Measurements from ENCODE around the gene MACF1.
"Not testable (repeated sequence)": the region's sequence is repeated elsewhere in the genome, so short reads cannot be mapped to it uniquely, and the experiment has no call there.

The MACF1 gene, protein sequence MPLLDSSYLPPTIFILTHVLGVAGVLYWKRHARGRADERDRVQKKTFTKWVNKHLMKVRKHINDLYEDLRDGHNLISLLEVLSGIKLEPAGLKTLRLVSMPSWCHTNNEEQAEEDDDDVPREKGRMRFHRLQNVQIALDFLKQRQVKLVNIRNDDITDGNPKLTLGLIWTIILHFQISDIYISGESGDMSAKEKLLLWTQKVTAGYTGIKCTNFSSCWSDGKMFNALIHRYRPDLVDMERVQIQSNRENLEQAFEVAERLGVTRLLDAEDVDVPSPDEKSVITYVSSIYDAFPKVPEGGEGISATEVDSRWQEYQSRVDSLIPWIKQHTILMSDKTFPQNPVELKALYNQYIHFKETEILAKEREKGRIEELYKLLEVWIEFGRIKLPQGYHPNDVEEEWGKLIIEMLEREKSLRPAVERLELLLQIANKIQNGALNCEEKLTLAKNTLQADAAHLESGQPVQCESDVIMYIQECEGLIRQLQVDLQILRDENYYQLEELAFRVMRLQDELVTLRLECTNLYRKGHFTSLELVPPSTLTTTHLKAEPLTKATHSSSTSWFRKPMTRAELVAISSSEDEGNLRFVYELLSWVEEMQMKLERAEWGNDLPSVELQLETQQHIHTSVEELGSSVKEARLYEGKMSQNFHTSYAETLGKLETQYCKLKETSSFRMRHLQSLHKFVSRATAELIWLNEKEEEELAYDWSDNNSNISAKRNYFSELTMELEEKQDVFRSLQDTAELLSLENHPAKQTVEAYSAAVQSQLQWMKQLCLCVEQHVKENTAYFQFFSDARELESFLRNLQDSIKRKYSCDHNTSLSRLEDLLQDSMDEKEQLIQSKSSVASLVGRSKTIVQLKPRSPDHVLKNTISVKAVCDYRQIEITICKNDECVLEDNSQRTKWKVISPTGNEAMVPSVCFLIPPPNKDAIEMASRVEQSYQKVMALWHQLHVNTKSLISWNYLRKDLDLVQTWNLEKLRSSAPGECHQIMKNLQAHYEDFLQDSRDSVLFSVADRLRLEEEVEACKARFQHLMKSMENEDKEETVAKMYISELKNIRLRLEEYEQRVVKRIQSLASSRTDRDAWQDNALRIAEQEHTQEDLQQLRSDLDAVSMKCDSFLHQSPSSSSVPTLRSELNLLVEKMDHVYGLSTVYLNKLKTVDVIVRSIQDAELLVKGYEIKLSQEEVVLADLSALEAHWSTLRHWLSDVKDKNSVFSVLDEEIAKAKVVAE (N-terminal part only)

DNA sequence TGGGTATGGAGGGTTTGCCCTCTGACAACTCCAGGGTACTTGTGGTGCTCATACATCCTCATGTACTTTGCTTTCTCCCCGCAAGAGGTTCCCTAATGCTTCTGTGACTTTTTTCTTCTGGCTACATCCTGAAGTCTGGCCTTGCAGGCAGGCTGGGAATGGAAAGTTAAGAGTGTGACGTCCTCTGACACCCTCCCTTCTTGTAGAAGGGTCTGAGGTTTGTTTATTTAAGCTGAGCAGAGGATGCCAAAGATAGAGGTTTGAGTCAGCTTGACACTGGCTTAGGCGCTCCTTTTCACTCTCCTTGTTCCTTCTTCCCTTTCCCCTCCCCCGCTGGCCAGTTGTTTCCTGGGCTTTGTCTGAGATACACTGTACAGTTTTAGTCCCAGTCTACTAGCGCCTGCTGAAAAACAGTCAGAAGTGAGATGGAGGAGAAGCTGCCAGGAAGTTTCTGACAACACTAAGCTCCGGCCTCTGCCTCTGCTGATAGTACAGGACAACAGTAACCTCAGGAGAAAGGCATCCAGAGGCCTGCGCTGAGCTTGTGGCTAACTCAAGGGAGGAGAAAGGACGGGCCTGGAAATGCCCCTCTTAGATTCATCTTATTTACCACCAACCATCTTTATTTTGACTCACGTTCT, at the start of gene MACF1:
Gene MACF1 (plus strand): TSS at position 255 of the 641 bp plus-strand sequence. CDS start 328 bp downstream, at position 583.
- peak; percentile 45 for DNase-seq (ENCODE audit: low spot score)

DNA sequence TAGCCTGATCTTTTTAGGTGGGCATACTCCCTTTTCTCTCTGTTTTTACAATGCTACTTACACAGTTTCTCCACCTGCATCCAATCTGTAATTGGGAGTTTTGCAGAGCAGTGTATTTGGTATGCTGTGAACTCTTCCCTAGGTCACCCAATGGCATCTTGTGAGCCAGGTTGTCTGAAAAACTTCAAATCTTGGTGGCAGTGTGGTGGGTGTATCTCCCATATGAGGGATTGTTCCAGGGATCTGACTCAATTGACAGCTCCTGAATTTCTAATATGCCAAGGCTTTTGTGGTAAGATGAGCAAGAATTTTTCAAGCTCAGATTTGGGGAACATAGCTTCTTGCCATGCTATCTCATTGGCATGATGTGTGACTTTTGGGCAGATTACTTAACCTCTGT, 47.2 kb upstream of the MACF1 start:
- DNase-seq (ENCODE audit: low spot score), result no peak

DNA sequence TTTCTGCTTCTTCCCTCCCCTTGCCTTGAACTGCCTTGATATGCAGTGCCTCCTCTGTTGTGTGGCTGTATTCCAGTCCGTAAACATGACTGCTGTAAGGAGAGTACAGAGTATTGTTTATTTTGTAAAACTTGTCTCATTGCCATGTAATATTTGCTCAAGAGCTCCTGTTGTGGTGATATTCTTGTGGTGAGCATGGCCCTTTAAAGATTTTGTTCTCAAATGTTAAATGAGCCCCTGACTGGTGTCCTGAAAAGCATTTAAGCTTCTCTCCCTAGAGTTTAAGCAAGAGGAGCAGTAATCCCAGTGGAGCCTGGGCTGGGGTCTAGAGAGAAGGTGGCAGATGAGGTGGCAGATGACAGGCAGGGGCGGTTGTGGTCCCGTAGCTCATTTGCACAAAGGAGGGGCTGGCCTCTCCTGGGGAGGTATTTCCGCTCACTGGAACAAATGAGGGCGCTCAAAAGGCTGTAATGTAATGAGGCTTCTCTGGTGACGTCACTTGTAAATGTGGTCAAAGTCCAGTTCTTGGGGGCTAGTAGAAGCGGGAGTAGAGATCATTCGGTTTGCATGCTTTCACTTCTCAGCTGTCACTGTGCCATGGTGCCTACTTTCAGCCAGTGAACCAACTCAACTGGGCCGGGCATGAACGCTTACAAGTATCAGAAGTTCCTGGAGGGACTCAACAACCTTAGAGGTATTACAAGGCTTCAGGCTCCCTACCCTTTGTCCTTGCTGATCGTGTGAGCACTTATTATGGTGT, 46.0 kb upstream of the MACF1 start:
- no peak for DNase-seq (ENCODE audit: low spot score)

DNA sequence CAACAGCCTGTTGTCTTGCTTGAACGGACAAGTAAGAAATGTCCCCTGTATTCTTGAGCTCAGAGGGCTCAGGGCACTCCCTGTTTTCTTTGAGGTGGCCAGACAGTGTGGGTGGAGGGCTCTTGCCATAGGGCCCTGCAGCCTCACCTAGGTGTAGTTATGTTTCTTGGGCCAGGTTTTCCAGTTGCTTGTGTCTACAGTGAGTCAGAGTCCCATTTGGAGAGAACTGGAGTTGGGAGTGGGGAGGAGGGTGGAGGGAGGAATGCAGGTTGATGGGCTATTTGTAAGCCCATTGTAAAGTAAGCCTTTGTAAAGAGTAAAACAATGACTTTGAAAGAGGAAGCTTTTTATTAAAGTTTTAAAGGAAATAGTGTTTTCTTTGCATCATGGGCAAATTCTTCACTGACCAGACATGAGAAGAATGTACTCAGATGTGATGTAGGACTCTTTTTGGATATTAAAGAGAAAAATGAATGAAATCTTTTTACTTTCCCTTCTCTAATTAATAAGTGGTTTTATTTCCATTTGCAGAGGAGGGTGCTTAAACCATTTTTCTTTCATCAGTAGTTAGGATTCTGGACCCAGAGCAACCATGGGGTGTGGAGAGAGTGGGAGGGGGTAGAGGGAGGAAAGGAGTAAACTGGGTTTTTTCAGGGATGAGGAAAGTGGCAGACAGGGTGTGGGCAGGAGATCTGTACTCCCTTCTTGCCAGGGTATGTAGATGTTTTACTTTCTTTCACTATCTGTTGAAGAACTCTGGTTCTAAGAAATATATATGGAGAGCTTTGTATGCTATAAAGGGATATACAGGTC, 45.1 kb upstream of the MACF1 start:
- DNase-seq (ENCODE audit: low spot score), result no peak

DNA sequence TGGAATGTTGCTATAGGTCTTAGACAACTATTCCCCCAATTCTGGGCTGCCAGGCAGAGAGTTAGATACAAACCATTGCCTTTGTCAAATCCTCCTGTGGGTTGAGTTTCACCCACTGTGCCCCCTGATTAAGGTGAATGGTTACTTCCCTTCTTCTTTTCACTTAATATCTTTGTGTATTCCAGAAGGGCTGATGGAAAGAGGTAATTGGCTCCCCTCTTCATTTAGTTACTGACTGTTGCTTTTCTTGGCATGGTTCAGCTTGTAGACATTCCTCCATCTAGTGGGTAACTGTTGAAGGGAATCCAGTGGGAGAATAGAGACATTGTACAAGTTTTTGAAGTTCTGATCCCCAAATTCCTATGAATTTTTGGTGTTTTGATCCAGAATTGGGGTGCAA, 43.8 kb upstream of the MACF1 start:
- DNase-seq (ENCODE audit: low spot score), result no peak

DNA sequence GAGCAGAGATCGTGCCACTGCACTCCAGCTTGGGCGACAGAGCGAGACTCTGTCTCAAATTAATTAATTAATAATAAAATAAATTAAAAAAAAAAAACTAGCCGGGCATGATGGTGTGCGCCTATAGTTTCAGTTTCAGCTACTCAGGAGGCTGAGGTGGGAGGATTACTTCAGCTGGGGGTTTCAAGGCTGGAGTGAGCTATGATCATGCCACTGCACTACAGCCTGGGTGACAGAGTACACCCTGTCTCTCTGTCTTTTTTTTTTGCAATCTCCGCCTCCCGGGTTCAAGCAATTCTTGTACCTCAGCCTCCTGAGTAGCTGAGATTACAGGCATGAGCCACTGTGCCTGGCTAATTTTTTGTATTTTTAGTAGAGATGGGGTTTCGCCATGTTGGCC, 42.7 kb upstream of the MACF1 start:
- not testable (repeated sequence) for DNase-seq (ENCODE audit: low spot score)

DNA sequence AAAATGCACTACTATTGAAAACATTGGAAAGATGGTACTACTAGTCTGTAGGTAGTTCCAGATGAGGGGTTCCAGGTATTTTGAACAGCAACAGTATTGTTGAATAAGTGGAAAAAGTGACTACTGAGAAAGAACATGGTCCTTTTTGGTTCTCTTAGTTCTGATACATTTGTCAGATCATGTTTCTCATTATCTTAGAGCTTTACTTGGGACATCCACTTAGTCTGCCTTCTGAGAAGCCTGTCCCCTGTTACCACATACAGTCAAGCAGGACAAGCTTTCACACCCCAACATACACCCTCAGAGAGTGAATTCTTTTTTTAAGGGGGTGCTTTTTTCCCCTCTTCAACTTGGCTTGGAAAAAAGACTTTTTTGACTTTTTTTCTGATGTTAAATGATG, 41.0 kb upstream of the MACF1 start:
- DNase-seq (ENCODE audit: low spot score), result no peak

DNA sequence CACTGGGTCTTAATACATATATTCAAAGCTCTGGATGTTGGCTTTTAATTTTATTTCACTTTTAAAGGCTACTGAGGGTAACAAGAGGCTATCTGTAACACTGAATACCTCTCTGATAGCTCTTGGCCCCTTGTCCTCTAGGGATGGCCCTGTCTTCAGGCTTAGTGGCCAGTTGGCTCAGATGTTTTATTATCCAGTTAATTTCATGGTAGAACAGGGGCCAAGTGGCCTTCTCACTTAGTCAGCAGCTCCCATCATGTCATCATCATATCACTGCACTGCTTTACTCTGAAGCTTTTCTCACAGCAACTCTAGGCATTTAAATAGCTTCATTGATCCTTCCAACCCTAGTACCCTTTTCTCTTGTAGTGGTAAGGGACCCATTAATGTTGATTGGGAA, 40.2 kb upstream of the MACF1 start:
- no peak for DNase-seq (ENCODE audit: low spot score)

DNA sequence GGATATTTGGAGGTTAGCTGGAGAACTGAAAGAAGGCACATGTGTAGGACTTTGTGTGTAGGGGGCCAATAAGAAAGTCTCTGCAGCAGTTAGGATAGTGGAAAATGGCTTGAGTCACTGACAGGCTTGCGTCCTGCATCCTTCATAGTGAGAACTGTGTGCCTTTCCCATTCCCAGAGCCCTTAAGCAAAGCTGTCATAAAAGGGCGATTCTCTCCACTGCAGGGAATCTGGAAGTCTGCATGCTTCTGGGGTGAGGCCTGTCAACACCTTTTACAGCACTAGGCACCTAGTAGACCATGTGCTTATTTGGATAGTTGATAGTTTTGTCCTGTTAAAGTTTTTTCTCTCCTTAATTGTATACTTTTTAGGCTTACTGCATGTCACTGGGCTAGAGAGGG, 39.4 kb upstream of the MACF1 start:
- DNase-seq (ENCODE audit: low spot score), result no peak

DNA sequence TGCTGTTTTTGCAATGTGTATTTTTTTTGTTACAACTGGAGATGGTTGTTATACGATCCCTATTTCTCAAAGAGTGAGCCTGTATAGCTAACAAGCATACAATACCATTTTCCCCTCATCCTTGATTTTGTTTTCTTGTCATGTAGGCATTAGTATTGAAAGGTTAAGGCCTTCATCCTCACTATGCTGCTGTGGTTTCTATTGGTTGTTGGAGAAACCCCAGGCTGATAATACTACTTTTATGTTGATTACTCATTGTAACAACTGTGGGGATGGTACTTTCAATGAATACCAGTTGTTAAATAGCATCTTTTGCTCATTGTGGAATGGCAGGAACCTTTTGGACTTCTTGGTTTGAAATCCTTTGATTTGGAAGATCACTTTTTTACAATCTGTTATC, 39.0 kb upstream of the MACF1 start:
- DNase-seq (ENCODE audit: low spot score), result no peak

DNA sequence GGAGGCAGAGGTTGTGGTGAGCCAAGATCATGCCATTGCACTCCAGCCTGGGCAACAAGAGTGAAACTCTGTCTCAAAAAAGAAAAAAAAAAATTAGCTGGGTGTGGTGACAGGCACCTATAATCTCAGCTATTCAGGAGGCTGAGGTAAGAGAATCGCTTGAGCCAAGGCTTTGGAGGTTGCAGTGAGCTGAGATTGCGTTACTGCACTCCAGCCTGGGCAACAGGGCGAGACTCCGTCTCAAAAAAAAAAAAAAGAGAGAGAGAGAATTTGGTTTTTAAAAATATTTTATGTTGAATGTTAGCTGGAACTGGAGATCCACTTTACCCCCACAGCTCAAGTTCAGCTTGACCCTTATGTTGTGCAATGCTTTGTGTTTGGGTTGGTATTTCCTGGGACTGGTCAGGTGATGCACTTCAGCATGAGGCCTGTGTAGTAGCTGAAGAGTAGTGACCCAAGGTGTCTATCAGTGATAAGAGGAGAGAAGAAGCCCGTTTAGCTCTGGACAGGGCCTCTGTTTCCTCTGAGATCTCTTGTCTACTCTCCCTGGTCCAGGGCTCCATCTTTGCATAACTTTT, 36.8 kb upstream of the MACF1 start:
- no peak for DNase-seq (ENCODE audit: low spot score)

DNA sequence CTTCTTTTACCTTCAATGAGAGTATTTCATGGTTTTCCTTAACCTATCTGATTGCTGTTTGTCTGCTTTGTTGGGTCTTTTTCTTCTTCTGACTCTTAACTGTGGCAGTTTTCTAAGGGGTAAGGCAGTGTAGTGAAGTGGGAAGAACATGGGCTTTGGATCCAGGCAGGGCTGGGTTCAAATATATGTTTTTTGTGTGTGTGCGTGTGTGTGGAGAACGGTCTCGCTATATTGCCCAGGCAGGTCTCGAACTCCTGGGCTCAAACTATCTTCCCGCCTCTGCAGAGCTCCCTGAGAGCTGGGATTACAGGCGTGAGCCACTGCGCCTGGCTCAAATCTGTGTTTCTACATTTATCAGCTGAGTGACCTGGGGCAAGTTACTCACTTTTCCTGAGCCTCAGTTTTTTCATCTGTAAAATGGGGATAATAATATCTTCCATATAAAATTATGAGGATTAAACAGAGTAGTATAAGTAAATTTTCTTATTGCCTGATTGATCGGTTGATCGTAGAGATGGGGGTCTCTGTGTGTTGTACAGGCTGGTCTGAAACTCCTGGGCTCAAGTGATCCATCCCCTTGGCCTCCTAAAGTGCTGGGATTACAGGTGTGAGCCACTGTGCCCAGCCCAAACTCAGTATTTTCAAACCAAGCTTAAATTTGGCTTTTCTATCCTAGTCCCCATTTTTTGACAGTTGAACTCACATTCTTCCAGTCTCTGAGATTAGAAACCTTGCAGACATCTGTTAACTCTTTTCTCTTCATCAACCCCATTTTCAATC, 36.0 kb upstream of the MACF1 start:
- no peak for DNase-seq (ENCODE audit: low spot score)

DNA sequence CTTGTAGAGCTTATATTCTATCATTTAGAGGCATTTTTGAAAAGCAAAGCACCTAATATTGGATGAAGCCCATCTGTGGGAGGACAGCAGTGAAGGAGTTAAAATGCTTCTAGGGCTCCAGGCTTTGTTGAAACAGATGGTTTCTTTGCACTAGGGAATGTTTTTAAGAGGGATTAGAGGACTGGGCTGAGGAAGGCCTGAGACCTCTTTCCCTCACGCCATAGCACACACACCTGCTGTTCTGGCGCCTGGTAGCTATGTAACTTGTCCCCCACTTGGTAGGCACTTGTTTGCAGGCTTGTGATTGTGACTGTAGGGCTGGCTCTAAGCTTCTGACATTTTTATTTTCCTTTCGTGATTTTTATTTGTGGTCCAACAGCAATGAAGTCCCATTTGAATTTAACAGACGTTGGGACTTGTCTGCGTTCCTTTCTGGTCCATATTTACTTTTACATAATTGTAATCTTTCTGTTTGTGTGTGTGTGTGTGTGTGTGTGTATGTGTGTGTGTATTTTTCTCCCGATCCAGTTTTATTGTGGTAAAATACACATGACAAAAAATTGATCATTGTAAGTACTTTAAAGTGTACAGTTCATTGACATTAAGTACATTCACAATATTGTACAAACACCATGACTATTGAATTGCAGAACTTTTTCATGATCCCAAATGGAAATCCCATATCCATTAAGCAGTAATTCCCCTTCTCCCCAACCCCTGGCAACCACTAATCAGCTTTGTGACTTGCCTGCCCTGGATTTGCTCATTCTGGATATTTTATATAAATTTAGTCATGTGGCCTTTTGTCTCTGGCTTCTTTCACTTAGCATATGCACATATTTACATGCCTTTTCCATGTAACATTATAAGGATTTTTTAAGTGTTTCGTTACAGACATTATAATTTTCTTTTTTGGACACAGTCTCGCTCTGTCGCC, 33.5 kb upstream of the MACF1 start:
- no peak for DNase-seq (ENCODE audit: low spot score)

DNA sequence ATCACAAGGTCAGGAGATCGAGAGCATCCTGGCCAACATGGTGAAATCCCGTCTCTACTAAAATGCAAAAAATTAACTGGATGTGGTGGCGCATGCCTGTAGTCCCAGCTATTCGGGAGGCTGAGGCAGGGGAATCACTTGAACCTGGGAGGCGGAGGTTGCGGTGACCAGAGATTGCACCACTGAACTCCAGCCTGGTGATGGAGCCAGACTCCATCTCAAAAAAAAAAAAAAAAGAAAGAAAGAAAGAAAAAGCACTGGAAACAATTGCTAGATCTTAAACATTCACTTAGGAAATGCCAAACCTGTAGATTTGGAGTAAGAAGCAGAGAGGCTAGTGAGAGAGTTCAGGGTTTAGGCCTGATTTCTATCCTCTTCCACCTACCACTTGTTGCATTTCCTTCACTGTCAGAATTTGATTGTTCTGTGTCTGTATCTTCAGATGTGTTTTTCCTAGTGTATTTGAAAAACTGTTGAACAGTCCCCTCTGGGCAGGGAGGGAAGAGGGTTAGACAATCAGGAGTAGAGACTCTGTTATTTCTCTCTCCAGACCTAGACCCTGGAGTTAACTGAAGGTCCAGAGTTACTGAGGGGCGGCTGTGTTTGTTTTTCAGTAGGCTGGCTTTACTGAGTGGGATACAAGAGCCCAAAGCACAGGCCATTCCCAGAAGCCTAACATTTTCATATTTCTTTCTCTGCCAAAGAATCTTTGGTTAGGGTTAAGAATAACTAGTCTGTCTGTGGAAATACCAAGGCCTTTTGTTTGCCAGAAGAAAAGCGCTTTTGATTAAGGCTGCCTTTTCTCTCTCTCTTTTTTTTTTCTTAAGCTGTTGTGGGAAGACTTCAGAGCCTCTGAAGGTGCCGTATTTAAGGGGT, 31.1 kb upstream of the MACF1 start:
- DNase-seq (ENCODE audit: low spot score), result no peak

DNA sequence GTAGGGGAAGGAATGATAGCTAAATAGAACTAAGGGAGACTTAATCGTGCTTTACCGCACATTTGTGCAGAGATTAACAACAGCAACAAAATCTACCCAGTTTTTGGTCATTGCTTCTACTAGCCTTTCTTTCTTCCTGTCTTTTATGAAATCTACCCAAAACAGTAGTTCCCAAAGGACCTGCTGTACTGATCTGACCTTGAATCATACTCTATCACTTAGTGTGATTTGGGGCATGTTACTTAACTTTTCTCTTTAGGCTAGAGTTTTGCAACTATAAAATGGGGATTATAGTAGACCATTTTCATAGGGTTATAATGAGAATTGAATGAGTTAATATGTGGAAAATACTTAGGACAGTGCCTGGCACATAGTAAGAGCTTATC, 30.5 kb upstream of the MACF1 start:
- no peak for DNase-seq (ENCODE audit: low spot score)

DNA sequence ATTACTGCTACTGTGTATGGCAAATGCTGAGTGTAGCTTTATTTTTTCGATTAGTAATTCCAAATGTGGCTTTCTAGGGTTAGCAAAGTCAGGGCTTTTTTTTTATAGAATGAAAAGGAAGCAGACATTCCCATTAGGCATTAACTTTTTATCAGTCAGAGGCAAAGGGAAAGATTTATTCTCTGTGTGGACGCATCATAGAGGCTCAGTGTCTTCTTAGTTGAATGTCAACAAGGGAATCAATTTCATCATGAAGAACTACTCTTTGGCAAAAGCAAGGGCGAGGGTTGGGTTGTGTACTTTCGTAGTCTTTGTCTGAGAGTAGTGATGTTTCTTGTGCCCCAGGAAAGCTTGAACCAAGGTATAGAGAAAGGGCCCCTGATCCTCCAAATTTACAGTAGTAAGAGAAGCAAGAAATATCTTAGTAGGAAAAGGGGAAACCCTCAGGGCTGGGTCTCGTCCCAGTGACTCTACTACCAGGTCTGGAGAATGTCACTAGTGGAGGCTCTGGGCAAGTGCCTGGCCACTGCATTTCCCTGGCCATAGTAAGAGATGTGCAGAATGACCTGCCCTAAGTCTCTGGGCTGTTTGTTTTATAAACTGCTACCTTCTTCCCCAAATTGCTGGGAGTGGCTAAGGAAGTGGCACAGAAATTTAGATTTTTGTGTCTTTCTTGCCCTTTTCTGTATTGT, 30.0 kb upstream of the MACF1 start:
- no peak for DNase-seq (ENCODE audit: low spot score)
